ENCODE data around the gene PEX26.
A peak's percentile ranks its signal among the peaks of the same experiment; 100 is the strongest.
"Not testable (repeated sequence)": the region's sequence is repeated elsewhere in the genome, so short reads cannot be mapped to it uniquely, and the experiment has no call there.

The PEX26 gene

GRCh38 chr22:18071968-18072310 lies 5.9 kb upstream of the PEX26 start:
- DNase-seq, result no peak

DNA sequence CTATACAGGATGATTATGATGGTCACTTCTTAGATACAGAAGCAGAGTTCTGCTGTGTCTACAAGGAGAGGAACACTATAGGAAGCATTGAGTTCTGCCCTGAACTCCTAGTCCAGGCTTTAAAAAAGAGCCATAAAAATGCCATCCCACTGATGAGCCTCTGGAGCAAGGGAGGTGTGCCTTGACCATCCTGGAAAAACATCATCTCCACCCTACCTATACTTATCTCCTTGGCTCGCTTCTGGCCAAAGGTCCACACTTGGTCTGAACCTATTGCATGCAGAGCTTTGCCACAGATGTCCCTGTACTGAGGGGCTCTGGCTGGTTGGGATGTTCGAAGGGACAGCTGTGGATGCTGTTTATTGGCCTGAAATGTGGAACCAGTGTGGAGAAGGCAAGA lies 4.3 kb upstream of the PEX26 start:
- no peak for DNase-seq

- not testable (repeated sequence) for DNase-seq
Observed at GRCh38 chr22:18073927-18074326, 3.9 kb upstream of the PEX26 start.

- DNase-seq, result no peak
Observed at GRCh38 chr22:18075101-18075719, 2.6 kb upstream of the PEX26 start.

DNA sequence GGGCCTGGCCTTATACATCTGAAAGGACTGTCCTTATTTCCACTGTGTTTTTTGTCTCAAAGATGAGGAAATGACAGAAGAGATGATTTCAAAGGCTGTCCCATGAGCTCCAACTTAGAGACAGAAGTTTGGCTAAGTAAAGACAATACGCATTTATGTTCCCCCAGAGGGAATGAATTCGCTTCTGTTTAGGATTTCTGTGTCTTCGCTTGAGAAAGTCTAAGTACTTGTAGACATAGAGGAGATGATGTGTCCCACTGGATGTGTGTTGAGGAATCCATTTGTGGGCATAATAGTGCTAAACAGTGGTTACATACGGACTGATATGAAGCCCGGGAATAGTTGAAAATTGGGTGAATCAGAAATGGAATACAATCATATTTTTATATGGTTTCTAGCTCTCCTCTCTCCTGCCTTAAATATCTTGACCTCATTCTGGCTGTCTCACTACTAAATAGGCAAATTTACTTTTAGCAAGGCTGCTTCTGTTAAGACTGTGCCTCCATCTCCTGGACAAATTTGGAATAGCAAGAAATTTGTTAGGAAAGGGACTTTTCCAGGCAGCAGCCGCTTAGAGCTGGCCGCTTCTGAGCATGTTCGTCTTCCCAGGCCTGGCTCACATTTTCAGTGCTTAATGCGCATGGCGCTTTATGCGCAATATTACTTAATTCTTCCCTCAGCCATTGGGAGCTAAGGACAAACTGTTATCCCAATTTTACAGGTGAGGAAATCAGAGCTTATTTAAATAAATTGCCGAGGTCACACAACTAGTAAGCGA lies 1.9 kb upstream of the PEX26 start:
- peak; percentile 38 for DNase-seq

DNA sequence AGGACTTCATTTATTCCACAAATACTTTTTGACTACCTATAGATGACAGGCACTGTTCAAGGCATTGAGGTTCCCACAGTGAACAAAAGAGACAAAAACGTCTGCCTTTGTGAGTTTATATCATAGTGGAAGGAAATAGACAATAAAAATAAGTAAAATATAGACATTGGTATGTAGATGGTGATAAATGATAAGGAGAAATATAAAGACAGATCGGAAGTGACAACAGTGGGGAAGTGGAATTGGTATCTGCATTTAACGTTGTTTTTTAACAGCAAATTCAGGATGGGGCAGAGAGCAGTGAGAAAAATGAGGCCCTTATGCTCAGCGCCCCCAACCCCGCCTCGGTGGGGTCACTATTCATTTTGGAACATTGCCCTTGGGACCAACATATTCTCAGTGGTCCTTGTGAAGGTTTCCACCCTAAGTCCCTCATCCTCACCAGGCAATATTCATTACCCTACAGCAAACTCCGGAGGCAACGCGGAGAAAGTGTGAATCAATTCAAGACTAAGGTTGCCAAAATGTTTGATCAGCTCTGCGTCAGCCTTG lies 627 bp upstream of the PEX26 start:
- DNase-seq, result no peak

DNA sequence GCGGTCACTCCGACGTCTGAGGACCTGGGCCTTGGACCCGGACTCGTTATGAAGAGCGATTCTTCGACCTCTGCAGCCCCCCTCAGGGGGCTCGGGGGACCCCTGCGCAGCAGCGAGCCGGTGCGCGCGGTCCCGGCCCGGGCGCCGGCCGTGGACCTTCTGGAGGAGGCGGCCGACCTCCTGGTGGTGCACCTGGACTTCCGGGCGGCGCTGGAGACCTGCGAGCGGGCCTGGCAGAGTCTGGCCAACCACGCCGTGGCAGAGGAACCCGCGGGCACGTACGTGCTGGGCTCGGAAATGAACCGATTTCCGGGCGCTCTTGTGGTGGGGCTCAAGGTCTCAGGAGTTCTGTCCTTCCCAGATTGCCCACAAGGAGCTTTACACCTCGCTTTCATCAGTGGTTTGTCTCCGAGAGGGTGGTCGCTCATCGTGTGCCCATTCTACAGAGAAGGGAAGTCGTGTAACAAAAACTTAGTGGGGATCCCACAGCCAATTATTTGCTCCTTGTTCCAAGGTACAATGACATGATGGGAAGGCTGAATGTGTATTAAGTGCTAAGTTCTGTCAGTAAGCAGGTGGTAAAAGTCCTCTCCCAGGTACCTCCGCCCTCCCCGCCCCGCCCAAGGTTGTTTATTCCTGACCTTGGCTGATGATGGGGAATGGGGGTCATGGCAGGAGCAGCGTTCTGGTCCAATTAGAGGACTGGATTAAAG lies 695 bp downstream of the PEX26 start:
- peak; percentile 30 for DNase-seq

GRCh38 chr22:18079706-18080233 lies 2.0 kb downstream of the PEX26 start:
- no peak for DNase-seq

GRCh38 chr22:18081416-18081815 lies 3.6 kb downstream of the PEX26 start:
- no peak for DNase-seq

DNA sequence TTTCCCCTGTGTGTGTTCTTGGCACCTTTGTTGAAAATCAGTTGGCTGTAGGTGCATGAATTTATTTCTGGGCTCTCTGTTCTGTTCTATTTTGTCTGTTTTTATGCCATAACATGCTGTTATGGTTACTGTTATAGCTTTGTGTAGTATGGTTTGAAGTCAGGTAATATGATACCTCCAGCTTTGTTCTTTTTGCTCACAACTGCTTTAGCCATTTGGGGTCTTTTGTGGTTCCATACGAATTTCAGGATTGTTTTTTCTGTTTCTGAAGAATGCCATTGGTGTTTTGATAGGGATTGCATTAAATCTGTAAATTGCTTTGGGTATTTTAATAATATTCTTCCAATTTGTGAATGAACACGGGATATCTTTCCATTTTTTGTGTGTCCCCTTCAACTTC lies 4.7 kb downstream of the PEX26 start:
- DNase-seq, result no peak

GRCh38 chr22:18083406-18083805 lies 5.6 kb downstream of the PEX26 start:
- no peak for DNase-seq

GRCh38 chr22:18085188-18085587 lies 7.4 kb downstream of the PEX26 start:
- no peak for DNase-seq

DNA sequence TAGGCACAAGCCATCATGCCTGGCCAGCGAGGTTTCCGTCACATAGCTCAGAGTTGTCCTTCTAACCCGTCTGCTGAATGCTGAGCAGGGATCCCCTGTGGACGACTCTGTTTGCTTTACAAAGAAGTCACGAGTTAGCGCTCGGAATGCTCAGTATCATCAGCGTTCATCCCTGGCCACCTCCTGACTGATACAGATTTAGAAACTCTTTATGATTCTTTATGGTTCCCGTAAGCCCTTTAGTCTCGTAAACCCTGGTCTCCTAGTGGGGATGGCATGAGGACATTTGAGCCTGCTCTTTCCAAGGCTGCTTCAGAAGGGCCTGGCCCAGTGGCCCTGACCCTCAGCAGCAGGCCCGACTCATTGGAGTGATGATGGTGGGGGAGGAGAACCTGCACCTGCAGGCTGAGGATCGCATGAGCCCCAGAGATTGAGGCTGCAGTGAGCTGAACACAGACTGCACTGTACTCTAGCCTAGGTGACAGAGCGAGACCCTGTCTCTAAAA lies 9.6 kb downstream of the PEX26 start:
- no peak for DNase-seq

- peak; percentile 50 for DNase-seq
Observed at GRCh38 chr22:18088825-18089568, 11.2 kb downstream of the PEX26 start.

- DNase-seq, result no peak
Observed at GRCh38 chr22:18090286-18090685, 12.5 kb downstream of the PEX26 start.

- DNase-seq, result no peak
Observed at GRCh38 chr22:18091478-18091877, 13.7 kb downstream of the PEX26 start.

DNA sequence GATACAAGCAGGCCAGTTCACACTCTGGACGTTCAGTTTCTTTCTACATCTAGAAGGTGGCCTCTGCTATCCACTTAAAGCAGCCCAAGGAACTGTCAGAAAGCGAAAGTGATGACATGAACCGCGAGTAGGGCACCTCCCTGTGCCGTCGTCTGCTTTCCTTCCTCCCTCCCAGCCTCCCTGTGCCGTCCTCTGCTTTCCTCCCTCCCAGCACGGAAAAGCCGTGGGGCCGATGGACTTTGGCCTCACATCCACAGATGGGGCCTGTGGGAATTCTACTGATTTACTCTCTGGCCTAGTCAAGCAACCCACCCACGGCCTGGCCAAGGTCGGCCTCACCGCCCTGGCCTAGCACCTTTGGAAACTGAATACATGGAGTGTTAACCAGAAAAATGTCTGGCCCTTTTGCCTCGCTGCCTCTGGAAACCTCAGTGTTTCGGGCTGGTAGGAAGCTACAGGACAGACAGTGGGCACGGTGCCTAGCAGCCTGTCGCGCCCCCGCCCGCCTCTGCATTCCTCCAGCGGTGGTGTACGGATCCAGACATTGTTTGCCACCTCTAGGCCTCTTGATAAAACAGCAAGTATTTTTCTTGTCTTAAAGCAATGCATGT lies 14.2 kb downstream of the PEX26 start:
- DNase-seq, result peak; percentile 35

- no peak for DNase-seq
Observed at GRCh38 chr22:18093661-18094060, 15.9 kb downstream of the PEX26 start.

- DNase-seq, result no peak
Observed at GRCh38 chr22:18095101-18095805, 17.5 kb downstream of the PEX26 start.

GRCh38 chr22:18096823-18097222 lies 19.0 kb downstream of the PEX26 start:
- no peak for DNase-seq

GRCh38 chr22:18100781-18101180 lies 23.0 kb downstream of the PEX26 start:
- no peak for DNase-seq
